ENCODE results near the gene DCTN2.

DNA sequence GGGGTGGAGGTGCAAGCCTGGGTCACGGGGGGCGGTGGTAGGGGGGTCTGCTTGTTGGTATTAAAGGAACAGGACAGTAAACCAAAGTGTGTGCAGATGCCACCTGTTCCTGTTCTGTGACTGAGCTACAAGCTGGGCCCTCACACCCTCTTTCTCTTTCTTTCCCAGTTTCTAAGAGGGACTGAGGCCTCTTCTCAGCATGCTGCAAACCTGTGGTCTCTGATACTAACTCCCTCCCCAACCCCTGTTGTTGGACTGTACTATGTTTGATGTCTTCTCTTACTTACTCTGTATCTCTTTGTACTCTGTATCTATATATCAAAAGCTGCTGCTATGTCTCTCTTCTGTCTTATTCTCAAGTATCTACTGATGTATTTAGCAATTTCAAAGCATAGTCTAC is 37.1 kb upstream of the DCTN2 start:
- TF ChIP-seq, protein P1, sequence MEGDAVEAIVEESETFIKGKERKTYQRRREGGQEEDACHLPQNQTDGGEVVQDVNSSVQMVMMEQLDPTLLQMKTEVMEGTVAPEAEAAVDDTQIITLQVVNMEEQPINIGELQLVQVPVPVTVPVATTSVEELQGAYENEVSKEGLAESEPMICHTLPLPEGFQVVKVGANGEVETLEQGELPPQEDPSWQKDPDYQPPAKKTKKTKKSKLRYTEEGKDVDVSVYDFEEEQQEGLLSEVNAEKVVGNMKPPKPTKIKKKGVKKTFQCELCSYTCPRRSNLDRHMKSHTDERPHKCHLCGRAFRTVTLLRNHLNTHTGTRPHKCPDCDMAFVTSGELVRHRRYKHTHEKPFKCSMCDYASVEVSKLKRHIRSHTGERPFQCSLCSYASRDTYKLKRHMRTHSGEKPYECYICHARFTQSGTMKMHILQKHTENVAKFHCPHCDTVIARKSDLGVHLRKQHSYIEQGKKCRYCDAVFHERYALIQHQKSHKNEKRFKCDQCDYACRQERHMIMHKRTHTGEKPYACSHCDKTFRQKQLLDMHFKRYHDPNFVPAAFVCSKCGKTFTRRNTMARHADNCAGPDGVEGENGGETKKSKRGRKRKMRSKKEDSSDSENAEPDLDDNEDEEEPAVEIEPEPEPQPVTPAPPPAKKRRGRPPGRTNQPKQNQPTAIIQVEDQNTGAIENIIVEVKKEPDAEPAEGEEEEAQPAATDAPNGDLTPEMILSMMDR (IDR thresholded peaks at IDR 0.05; ENCODE audit: insufficient read depth, low read depth, low read length) = no peak
- TF ChIP-seq EZH2 (IDR thresholded peaks at IDR 0.05; ENCODE audit: insufficient read depth, low read length) = no peak

Data from astrocyte (in vitro differentiated cells and primary cell).